ENCODE results near the gene FADS6. TPM values are rescaled to one million over a fixed set of nuclear protein-coding genes. Genes with fewer than 3 reads are reported as not detected.
"Not testable (repeated sequence)": the region's sequence is repeated elsewhere in the genome, so short reads cannot be mapped to it uniquely, and the experiment has no call there.

The FADS6 gene
- total RNA-seq, 1 donor from 2014 or later = not detected

- not testable (repeated sequence) for DNase-seq (ENCODE audit: low spot score)
Measured at GRCh38 chr17:74870028-74870427, 23.4 kb downstream of the FADS6 start.

- no peak for DNase-seq (ENCODE audit: low spot score)
Measured at GRCh38 chr17:74868908-74869255, 24.6 kb downstream of the FADS6 start.

GRCh38 chr17:74868251-74868907 is 25.1 kb downstream of the FADS6 start:
- DNase-seq (ENCODE audit: low spot score) = no peak

GRCh38 chr17:74866198-74866835 is 27.1 kb downstream of the FADS6 start:
- DNase-seq (ENCODE audit: low spot score) = no peak

GRCh38 chr17:74865504-74866197 is 27.8 kb downstream of the FADS6 start:
- no peak for DNase-seq (ENCODE audit: low spot score)

GRCh38 chr17:74864866-74865395 is 28.5 kb downstream of the FADS6 start:
- DNase-seq (ENCODE audit: low spot score) = peak; percentile 67

- DNase-seq (ENCODE audit: low spot score) = no peak
Measured at GRCh38 chr17:74864297-74864865, 29.1 kb downstream of the FADS6 start.

- DNase-seq (ENCODE audit: low spot score) = no peak
Measured at GRCh38 chr17:74863420-74864296, 29.8 kb downstream of the FADS6 start.

GRCh38 chr17:74862919-74863318 is 30.5 kb downstream of the FADS6 start:
- no peak for DNase-seq (ENCODE audit: low spot score)

- peak; percentile 35 for DNase-seq (ENCODE audit: low spot score)
Measured at GRCh38 chr17:74862108-74862901, 31.1 kb downstream of the FADS6 start.

- DNase-seq (ENCODE audit: low spot score) = no peak
Measured at GRCh38 chr17:74861662-74862107, 31.7 kb downstream of the FADS6 start.

- DNase-seq (ENCODE audit: low spot score) = no peak
Measured at GRCh38 chr17:74860872-74861661, 32.4 kb downstream of the FADS6 start.

GRCh38 chr17:74860229-74860871 is 33.1 kb downstream of the FADS6 start:
- DNase-seq (ENCODE audit: low spot score) = no peak

GRCh38 chr17:74859459-74860228 is 33.8 kb downstream of the FADS6 start, which contains the start of gene GRIN2C:
TSS of gene GRIN2C (minus strand) at chr17:74859885. CDS start at chr17:74855092, 4,793 bp downstream.
- no peak for DNase-seq (ENCODE audit: low spot score)

- no peak for DNase-seq (ENCODE audit: low spot score)
Measured at GRCh38 chr17:74858672-74859458, 34.6 kb downstream of the FADS6 start.

GRCh38 chr17:74857191-74857590 is 36.2 kb downstream of the FADS6 start:
- no peak for DNase-seq (ENCODE audit: low spot score)

- DNase-seq (ENCODE audit: low spot score) = no peak
Measured at GRCh38 chr17:74856112-74856511, 37.3 kb downstream of the FADS6 start.
